GM19099 (cell line): ENCODE results near the gene PBX4.

Experiments
- POLR2A ChIP-seq: IDR thresholded peaks from 3 replicates; pipeline ENCODE4 v1.6.1; 2011; ENCODE audit warnings: low read depth; ENCODE audit not compliant: insufficient read length; ENCODE audit errors: extremely low read depth

The PBX4 gene

GRCh38 chr19:19618219-19619051 is at the start of gene PBX4:
TSS of gene PBX4 (minus strand) at chr19:19618687. CDS start at chr19:19618629, 58 bp downstream.
- TF ChIP-seq POLR2A = peak; percentile 73

GRCh38 chr19:19663256-19664120 is 45.0 kb upstream of the PBX4 start, which contains the start of gene ATP13A1:
TSS of gene ATP13A1 (minus strand) at chr19:19663676. CDS start at chr19:19663666, 10 bp downstream.
- peak; percentile 87 for TF ChIP-seq POLR2A

- no peak for TF ChIP-seq POLR2A
Measured at GRCh38 chr19:19662871-19663255, 44.4 kb upstream of the PBX4 start.

- peak; percentile 17 for TF ChIP-seq POLR2A
Measured at GRCh38 chr19:19662344-19662743, 43.9 kb upstream of the PBX4 start.

GRCh38 chr19:19661675-19662251 is 43.3 kb upstream of the PBX4 start:
- peak; percentile 90 for TF ChIP-seq POLR2A

GRCh38 chr19:19661141-19661674 is 42.7 kb upstream of the PBX4 start:
- no peak for TF ChIP-seq POLR2A

- no peak for TF ChIP-seq POLR2A
Measured at GRCh38 chr19:19659646-19660245, 41.3 kb upstream of the PBX4 start.

GRCh38 chr19:19657397-19657783 is 38.9 kb upstream of the PBX4 start:
- no peak for TF ChIP-seq POLR2A

- TF ChIP-seq POLR2A = no peak
Measured at GRCh38 chr19:19656451-19657396, 38.2 kb upstream of the PBX4 start.

GRCh38 chr19:19655641-19656343 is 37.3 kb upstream of the PBX4 start:
- no peak for TF ChIP-seq POLR2A

GRCh38 chr19:19655051-19655594 is 36.6 kb upstream of the PBX4 start:
- TF ChIP-seq POLR2A = no peak

- no peak for TF ChIP-seq POLR2A
Measured at GRCh38 chr19:19654441-19654840, 36.0 kb upstream of the PBX4 start.
